Neural cell (in vitro differentiated cells): ENCODE results near the gene KRT7.

ENCODE experiments used
- EP300 ChIP-seq: fragments of 450-650 bp; conservative IDR thresholded peaks from 2 replicates; pipeline ENCODE4 v1.6.1; 2014; ENCODE audit warnings: antibody characterized with exemption, mild to moderate bottlenecking, moderate library complexity; ENCODE audit not compliant: poor library complexity, severe bottlenecking
- POLR2AphosphoS5 ChIP-seq: IDR thresholded peaks from 2 replicates; pipeline ENCODE4 v1.6.1; 2012
- RAD21 ChIP-seq: fragments of 450-650 bp; conservative IDR thresholded peaks from 2 replicates; pipeline ENCODE4 v1.6.1; 2014; ENCODE audit warnings: antibody characterized with exemption, mild to moderate bottlenecking, moderate library complexity
- SMC3 ChIP-seq: fragments of 450-650 bp; conservative IDR thresholded peaks from 2 replicates; pipeline ENCODE4 v1.6.1; 2014; ENCODE audit warnings: antibody characterized with exemption, mild to moderate bottlenecking, moderate library complexity; ENCODE audit not compliant: poor library complexity
- TAF1 ChIP-seq: IDR thresholded peaks from 2 replicates; pipeline ENCODE4 v1.6.1; 2012; ENCODE audit warnings: low read depth
- TF ChIP-seq, protein P1 (sequence below): fragments of 450-650 bp; IDR thresholded peaks from 2 replicates; pipeline ENCODE4 v1.5.1; 2014; ENCODE audit warnings: antibody characterized with exemption, mild to moderate bottlenecking, moderate library complexity; ENCODE audit not compliant: poor library complexity, severe bottlenecking
- TF ChIP-seq, protein P2 (sequence below): IDR thresholded peaks from 2 replicates; pipeline ENCODE4 v1.6.1; 2012; ENCODE audit warnings: borderline replicate concordance

GRCh38 chr12:52189376-52190174 is 43.5 kb upstream of the KRT7 start:
- TF ChIP-seq, protein P1, sequence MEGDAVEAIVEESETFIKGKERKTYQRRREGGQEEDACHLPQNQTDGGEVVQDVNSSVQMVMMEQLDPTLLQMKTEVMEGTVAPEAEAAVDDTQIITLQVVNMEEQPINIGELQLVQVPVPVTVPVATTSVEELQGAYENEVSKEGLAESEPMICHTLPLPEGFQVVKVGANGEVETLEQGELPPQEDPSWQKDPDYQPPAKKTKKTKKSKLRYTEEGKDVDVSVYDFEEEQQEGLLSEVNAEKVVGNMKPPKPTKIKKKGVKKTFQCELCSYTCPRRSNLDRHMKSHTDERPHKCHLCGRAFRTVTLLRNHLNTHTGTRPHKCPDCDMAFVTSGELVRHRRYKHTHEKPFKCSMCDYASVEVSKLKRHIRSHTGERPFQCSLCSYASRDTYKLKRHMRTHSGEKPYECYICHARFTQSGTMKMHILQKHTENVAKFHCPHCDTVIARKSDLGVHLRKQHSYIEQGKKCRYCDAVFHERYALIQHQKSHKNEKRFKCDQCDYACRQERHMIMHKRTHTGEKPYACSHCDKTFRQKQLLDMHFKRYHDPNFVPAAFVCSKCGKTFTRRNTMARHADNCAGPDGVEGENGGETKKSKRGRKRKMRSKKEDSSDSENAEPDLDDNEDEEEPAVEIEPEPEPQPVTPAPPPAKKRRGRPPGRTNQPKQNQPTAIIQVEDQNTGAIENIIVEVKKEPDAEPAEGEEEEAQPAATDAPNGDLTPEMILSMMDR, result no peak
- TF ChIP-seq, protein P2, sequence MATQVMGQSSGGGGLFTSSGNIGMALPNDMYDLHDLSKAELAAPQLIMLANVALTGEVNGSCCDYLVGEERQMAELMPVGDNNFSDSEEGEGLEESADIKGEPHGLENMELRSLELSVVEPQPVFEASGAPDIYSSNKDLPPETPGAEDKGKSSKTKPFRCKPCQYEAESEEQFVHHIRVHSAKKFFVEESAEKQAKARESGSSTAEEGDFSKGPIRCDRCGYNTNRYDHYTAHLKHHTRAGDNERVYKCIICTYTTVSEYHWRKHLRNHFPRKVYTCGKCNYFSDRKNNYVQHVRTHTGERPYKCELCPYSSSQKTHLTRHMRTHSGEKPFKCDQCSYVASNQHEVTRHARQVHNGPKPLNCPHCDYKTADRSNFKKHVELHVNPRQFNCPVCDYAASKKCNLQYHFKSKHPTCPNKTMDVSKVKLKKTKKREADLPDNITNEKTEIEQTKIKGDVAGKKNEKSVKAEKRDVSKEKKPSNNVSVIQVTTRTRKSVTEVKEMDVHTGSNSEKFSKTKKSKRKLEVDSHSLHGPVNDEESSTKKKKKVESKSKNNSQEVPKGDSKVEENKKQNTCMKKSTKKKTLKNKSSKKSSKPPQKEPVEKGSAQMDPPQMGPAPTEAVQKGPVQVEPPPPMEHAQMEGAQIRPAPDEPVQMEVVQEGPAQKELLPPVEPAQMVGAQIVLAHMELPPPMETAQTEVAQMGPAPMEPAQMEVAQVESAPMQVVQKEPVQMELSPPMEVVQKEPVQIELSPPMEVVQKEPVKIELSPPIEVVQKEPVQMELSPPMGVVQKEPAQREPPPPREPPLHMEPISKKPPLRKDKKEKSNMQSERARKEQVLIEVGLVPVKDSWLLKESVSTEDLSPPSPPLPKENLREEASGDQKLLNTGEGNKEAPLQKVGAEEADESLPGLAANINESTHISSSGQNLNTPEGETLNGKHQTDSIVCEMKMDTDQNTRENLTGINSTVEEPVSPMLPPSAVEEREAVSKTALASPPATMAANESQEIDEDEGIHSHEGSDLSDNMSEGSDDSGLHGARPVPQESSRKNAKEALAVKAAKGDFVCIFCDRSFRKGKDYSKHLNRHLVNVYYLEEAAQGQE, result no peak
- TF ChIP-seq EP300 (no peak), SMC3 (no peak), RAD21 (no peak), TAF1 (no peak), POLR2AphosphoS5 (no peak)
